MCF 10A (cell line): Measurements from ENCODE around the gene EGFL7. TPM values are rescaled to one million over a fixed set of nuclear protein-coding genes. Genes with fewer than 3 reads are reported as not detected.
A peak's percentile ranks its signal among the peaks of the same experiment; 100 is the strongest.

Experiments
- BruUV-seq: library from RNA; stranded (reverse); fragments of 400-500 nt; replicated peaks from 2 replicates; lab custom pipeline; 2021; lab: Mats Ljungman, UMichigan
- CTCF ChIA-PET: fragments of 300-600 bp; sonication (Branson Sonifier 250); formaldehyde crosslinking; extraction: SDS; loops from one replicate; lab custom pipeline; 2021; ENCODE audit warnings: antibody characterized with exemption, inconsistent platforms; lab: Yijun Ruan, JAX
- POLR2A ChIA-PET: fragments of 300-600, 350-650 bp; sonication (Branson Sonifier 250); formaldehyde crosslinking; extraction: SDS; loops from one replicate; lab custom pipeline; 2020; ENCODE audit warnings: antibody characterized with exemption, inconsistent platforms; lab: Yijun Ruan, JAX
- DNase-seq: peaks from one replicate; pipeline ENCODE4 v3.0.0-alpha.2; 2018; ENCODE audit not compliant: unreplicated experiment
- H3K27ac Mint-ChIP-seq: one replicate; pipeline ENCODE4 v1.8.0; 2022; ENCODE audit warnings: mild to moderate bottlenecking, low read depth, mixed read lengths; ENCODE audit not compliant: unreplicated experiment
- H3K27me3 Mint-ChIP-seq: one replicate; pipeline ENCODE4 v1.8.0; 2022; ENCODE audit warnings: mixed read lengths; ENCODE audit not compliant: insufficient read depth, unreplicated experiment
- H3K36me3 Mint-ChIP-seq: one replicate; pipeline ENCODE4 v1.8.0; 2022; ENCODE audit warnings: mild to moderate bottlenecking, moderate library complexity, mixed read lengths; ENCODE audit not compliant: insufficient read depth, unreplicated experiment
- H3K4me1 Mint-ChIP-seq: one replicate; pipeline ENCODE4 v1.8.0; 2022; ENCODE audit warnings: mixed read lengths; ENCODE audit not compliant: insufficient read depth, unreplicated experiment
- H3K4me3 Mint-ChIP-seq: one replicate; pipeline ENCODE4 v1.8.0; 2022; ENCODE audit warnings: mild to moderate bottlenecking, moderate library complexity, mixed read lengths; ENCODE audit not compliant: unreplicated experiment
- H3K9me3 Mint-ChIP-seq: one replicate; pipeline ENCODE4 v1.8.0; 2022; ENCODE audit warnings: mixed read lengths; ENCODE audit not compliant: unreplicated experiment
- CTCF ChIP-seq: fragments of 200-600 bp; IDR thresholded peaks from one replicate; pipeline ENCODE4 v1.8.0; 2022; ENCODE audit warnings: antibody characterized with exemption, mild to moderate bottlenecking; ENCODE audit not compliant: unreplicated experiment
- intact Hi-C: fragments of 100-400 bp; cut with micrococcal nuclease; formaldehyde crosslinking; loops from 2 replicates; pipeline ENCODE4 v1.14.1; 2022
- total RNA-seq: library from RNA; stranded (reverse); gene quantifications from 2 replicates; pipeline ENCODE4 v1.2.3, GENCODE V29; 2022

The EGFL7 gene
- total RNA-seq, 1 experiment from 2014 or later, result 3.9 TPM

- intact Hi-C loops, result loop anchor here (1.0 kb wide), 1 partner anchor 137 kb away; no protein-coding TSS in a partner anchor
- no TSS peak for BruUV-seq
- Mint-ChIP-seq H3K36me3 (peaks cover 6% of the 10 kb centered on the region), H3K4me3 (no peak overlapping the region), H3K4me1 (peaks cover 12% of the 10 kb centered on the region), H3K27me3 (no peaks in the 10 kb centered on the region), H3K27ac (peak overlapping the region; percentile 17), H3K9me3 (no peaks in the 10 kb centered on the region)
- TF ChIP-seq CTCF, result peak; percentile 56
- ChIA-PET POLR2A (interaction anchor here (0.6 to 5.6 kb wide), 18 partner anchors 10 to 216 kb away, joined by 3 to 84 read pairs (median 7); partner anchors contain the start of gene NOTCH1), CTCF (interaction anchor here (0.5 to 8.5 kb wide), 31 partner anchors 9 to 526 kb away, joined by 3 to 280 read pairs (median 4); partner anchors contain the start of genes DNLZ and INPP5E)
- peak; percentile 84 for DNase-seq
These were observed 37.3 kb upstream of the EGFL7 start for GRCh38 chr9:136625101-136626065.

GRCh38 chr9:136626066-136626725 lies 36.5 kb upstream of the EGFL7 start:
- Mint-ChIP-seq H3K27ac (peak overlapping the region; percentile 17), H3K27me3 (no peaks in the 10 kb centered on the region), H3K4me1 (peaks cover 12% of the 10 kb centered on the region), H3K36me3 (peaks cover 6% of the 10 kb centered on the region), H3K4me3 (no peak overlapping the region), H3K9me3 (no peaks in the 10 kb centered on the region)
- BruUV-seq, result no TSS peak
- ChIA-PET POLR2A (interaction anchor here (1.0 to 5.6 kb wide), 9 partner anchors 12 to 139 kb away, joined by 3 to 84 read pairs (median 11); partner anchors contain the start of gene NOTCH1), CTCF (interaction anchor here (0.9 to 8.5 kb wide), 14 partner anchors 8 to 212 kb away, joined by 3 to 280 read pairs (median 6); partner anchors contain the start of gene INPP5E)
- DNase-seq, result no peak
- intact Hi-C loops, result no loop called here
- TF ChIP-seq CTCF, result no peak

GRCh38 chr9:136626740-136627642 lies 35.7 kb upstream of the EGFL7 start:
- DNase-seq, result no peak
- TF ChIP-seq CTCF, result no peak
- BruUV-seq, result no TSS peak
- CTCF ChIA-PET, result interaction anchor here (1.1 to 8.5 kb wide), 6 partner anchors 70 to 139 kb away, joined by 3 to 280 read pairs (median 6); no protein-coding TSS in a partner anchor
- Mint-ChIP-seq H3K36me3 (peaks cover 6% of the 10 kb centered on the region), H3K4me3 (no peak overlapping the region), H3K27me3 (no peaks in the 10 kb centered on the region), H3K9me3 (no peaks in the 10 kb centered on the region), H3K27ac (no peak overlapping the region), H3K4me1 (peaks cover 12% of the 10 kb centered on the region)
- POLR2A ChIA-PET, result interaction anchor here (0.6 to 5.6 kb wide), 4 partner anchors 67 to 140 kb away, joined by 4 to 84 read pairs (median 8); no protein-coding TSS in a partner anchor
- intact Hi-C loops, result no loop called here
